Left lung (tissue), 10 donors: ENCODE results near the gene LY6G5C. TPM values are rescaled to one million over a fixed set of nuclear protein-coding genes. Genes with fewer than 3 reads are reported as not detected.

Experiments
- ATAC-seq: fragments of 200-7000 bp; cut with Tn5 transposase; one replicate; pipeline ENCODE4 v1.9.1; 2020; ENCODE audit warnings: moderate library complexity
- DNase-seq, 4 donors: peaks; one replicate each; pipeline ENCODE4 v3.0.0-alpha.2; 2013 to 2020
- H3K27ac ChIP-seq, 2 donors: fragments of 200-600 bp; sonication (generic) in 1 of 2; one replicate each; pipeline versions ENCODE4 v1.5.0 to v1.8.0; 2020 to 2021
- H3K27me3 ChIP-seq, 2 donors: fragments of 200-600 bp; sonication (generic) in 1 of 2; one replicate each; pipeline versions ENCODE4 v1.5.0 to v1.8.0; 2020 to 2021
- H3K36me3 ChIP-seq, 2 donors: fragments of 200-600 bp; sonication (generic) in 1 of 2; one replicate each; pipeline versions ENCODE4 v1.5.0 to v1.8.0; 2020 to 2021
- H3K4me1 ChIP-seq, 2 donors: fragments of 200-600 bp; one replicate each; pipeline ENCODE4 v1.8.0; 2021
- H3K4me3 ChIP-seq, 2 donors: fragments of 200-600 bp; sonication (generic) in 1 of 2; one replicate each; pipeline versions ENCODE4 v1.5.0 to v1.8.0; 2020 to 2021; ENCODE audit warnings: mild to moderate bottlenecking in 1 of 2
- H3K9me3 ChIP-seq, 2 donors: fragments of 200-600 bp; sonication (generic) in 1 of 2; one replicate each; pipeline versions ENCODE4 v1.5.0 to v1.8.0; 2020 to 2021
- intact Hi-C, 2 donors: fragments of 100-400 bp; cut with DNase I; formaldehyde crosslinking; loops; one replicate each; pipeline versions ENCODE4 v1.11.2 to v1.14.2; 2022
- polyA plus RNA-seq, 6 donors: library from polyadenylated mRNA; unstranded; fragments of 120-200 nt; gene quantifications; one replicate each; pipeline ENCODE4 v1.2.1, GENCODE V29; 2013; ENCODE audit not compliant: insufficient read length in 6 of 6
- total RNA-seq, 2 donors: library from RNA; stranded (reverse); fragmentation: NEBNext Ultra II Directional; extraction: Animal tissue kit (Norgen Biotek cat#: 25700); gene quantifications; one replicate each; pipeline ENCODE4 v1.2.1, GENCODE V29; 2021
- TF ChIP-seq, protein P1 (sequence below), 2 donors: fragments of 200-600 bp; sonication (generic) in 1 of 2; IDR thresholded peaks; one replicate each; pipeline versions ENCODE4 v1.5.0 to v1.8.0; 2021; ENCODE audit warnings: antibody characterized with exemption in 2 of 2
- donor health status: DM: no; HTN: yes; CAD: no.
- donor health status: DM: no; HTN: no; CAD: no.

LY6G5C gene
- total and polyA plus RNA-seq, 8 donors: 2.9 to 6.3 (median 3.7) TPM

DNA sequence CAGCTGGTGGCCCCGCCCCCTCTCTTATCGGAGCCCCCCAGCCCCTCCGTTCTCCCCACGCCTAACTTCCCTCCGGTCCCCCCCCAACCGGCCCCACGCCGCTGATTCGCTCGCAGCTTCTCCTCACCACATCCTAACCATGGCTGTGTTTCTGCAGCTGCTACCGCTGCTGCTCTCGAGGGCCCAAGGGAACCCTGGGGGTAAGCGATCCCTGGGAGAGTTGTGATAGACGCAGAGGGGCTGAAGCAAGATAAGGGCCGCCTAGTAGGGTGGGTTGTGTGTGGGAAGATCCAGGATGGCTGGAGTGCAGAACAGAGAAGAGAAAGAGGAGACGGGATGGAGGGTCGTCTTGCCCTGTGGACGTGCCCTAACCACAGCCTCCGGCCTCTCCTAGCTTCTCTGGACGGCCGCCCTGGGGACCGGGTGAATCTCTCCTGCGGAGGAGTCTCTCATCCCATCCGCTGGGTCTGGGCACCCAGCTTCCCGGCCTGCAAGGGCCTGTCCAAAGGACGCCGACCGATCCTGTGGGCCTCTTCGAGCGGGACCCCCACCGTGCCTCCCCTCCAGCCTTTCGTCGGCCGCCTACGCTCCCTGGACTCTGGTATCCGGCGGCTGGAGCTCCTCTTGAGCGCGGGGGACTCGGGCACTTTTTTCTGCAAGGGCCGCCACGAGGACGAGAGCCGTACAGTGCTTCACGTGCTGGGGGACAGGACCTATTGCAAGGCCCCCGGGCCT is 42.5 kb upstream of the LY6G5C start, which contains the start of gene MPIG6B:
Gene MPIG6B, plus strand, starts transcription at position 129 of the 735 bp plus-strand sequence. Its CDS starts 11 bp downstream, at position 140.
- Histone ChIP-seq H3K4me1 (peaks cover 17 to 31% of the 10 kb centered on the region in 2 donors), H3K27ac (no peak within 1 kb of the TSS), H3K9me3 (no peaks in the 10 kb centered on the region), H3K4me3 (no peak within 1 kb of the TSS), H3K27me3 (no peaks in the 10 kb centered on the region), H3K36me3 (peaks cover 0 to 28% of the 10 kb centered on the region in 2 donors)
- intact Hi-C loops: no loop called here
- TF ChIP-seq, protein P1, sequence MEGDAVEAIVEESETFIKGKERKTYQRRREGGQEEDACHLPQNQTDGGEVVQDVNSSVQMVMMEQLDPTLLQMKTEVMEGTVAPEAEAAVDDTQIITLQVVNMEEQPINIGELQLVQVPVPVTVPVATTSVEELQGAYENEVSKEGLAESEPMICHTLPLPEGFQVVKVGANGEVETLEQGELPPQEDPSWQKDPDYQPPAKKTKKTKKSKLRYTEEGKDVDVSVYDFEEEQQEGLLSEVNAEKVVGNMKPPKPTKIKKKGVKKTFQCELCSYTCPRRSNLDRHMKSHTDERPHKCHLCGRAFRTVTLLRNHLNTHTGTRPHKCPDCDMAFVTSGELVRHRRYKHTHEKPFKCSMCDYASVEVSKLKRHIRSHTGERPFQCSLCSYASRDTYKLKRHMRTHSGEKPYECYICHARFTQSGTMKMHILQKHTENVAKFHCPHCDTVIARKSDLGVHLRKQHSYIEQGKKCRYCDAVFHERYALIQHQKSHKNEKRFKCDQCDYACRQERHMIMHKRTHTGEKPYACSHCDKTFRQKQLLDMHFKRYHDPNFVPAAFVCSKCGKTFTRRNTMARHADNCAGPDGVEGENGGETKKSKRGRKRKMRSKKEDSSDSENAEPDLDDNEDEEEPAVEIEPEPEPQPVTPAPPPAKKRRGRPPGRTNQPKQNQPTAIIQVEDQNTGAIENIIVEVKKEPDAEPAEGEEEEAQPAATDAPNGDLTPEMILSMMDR (IDR thresholded peaks at IDR 0.05): no peak
- no peak for ATAC-seq
- no peak for DNase-seq

DNA sequence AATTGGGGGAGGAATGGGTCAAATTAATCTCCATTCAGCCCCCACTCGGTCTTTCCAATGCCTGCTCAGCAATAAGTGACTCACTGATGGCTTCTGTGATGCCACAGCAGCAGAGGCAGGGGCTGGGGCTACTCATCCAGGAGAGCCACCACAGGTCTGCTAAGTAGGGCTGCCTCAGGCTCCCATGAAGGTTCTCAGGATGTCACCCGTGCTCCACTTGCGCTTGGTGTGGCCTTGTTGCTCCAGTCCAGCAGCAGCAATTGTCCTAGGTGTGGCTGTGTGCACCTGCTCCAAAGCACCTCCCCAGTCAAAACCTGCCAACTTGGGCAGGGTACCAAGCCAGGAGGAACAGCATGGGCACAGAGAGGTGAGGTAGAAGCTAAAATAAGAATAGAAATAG is 41.3 kb upstream of the LY6G5C start:
- Histone ChIP-seq H3K27ac (no peak overlapping the region), H3K4me3 (no peak overlapping the region), H3K9me3 (no peaks in the 10 kb centered on the region), H3K4me1 (peaks cover 11 to 18% of the 10 kb centered on the region in 2 donors), H3K27me3 (no peaks in the 10 kb centered on the region), H3K36me3 (peaks cover 0 to 24% of the 10 kb centered on the region in 2 donors)
- ATAC-seq: no peak
- intact Hi-C loops: no loop called here
- DNase-seq: no peak
- TF ChIP-seq, protein P1 (IDR thresholded peaks at IDR 0.05): no peak

DNA sequence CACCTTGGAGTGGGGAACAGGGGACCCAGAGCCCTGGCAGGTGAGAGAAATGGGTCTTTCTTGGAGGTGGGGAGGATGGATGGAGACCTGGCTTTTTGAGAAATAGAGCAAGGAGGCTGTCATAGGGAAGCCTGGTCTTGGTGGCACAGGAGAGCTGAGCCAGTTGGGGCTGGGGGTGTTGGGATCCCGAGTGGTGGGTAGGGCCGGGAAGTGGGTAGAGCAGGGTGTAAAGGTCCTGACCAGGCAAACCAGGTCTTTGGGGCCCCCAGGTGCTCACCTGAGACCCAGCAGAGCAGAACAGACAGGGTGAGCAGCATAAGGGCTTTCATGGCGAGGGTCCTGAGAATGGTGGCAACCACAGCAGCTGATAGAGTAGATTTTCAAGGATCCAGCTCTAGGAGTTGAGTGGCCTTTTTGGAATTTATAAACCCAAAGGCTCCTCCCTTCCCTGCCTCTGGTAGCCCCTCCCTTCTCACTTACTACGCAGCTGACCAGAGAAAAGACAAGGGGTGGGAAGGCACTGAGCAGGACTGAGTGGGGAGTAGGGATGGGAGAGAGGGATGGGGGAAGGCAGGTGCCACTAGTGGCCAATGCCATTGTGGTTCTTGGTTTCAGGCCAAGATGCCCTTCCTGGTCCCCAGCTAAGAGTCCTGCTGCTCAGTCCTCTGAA is 40.6 kb upstream of the LY6G5C start, which contains the start of gene LY6G6C:
Gene LY6G6C, minus strand, starts transcription at position 396 of the 670 bp plus-strand sequence. Its CDS starts 67 bp downstream, at position 329.
- intact Hi-C loops: no loop called here
- no peak within 1 kb of the TSS for H3K4me3 ChIP-seq
- no peaks in the 10 kb centered on the region for H3K27me3 ChIP-seq
- TF ChIP-seq, protein P1 (IDR thresholded peaks at IDR 0.05): no peak
- H3K36me3 ChIP-seq: peaks cover 0 to 18% of the 10 kb centered on the region in 2 donors
- ATAC-seq (no peak), DNase-seq (no peak)
- no peak within 1 kb of the TSS for H3K27ac ChIP-seq
- H3K4me1 ChIP-seq: peaks cover 5 to 12% of the 10 kb centered on the region in 2 donors
- H3K9me3 ChIP-seq: no peaks in the 10 kb centered on the region

DNA sequence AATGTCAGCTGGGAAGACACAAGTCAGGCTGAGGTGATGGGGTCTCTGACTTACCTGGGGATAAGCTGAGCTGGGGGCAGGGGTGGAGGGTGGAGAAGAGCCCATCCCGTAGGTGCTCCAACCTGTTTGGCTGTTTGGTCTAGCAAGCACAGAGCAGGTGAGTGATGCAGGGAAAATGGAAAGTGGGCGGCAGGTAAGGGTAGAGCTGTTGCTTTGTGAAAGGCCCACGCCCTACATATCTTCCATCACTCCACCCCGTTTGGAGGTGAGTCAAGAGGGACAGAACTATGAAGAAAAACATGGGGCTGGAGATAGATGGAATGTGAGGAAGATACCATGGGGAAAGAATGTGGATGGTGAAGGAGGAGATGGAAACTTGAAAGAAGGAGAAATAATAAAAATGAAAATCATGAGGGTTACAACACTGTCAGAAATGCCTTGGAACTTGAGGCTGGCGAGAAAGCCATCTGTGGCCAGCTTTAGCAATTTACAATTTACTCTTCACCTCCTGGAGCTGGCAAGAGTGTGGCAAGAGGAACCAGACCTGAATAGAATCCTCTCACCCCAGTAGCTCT is 39.4 kb upstream of the LY6G5C start:
- Histone ChIP-seq H3K4me1 (no peaks in the 10 kb centered on the region), H3K27ac (no peak overlapping the region), H3K27me3 (no peaks in the 10 kb centered on the region), H3K4me3 (no peak overlapping the region), H3K9me3 (no peaks in the 10 kb centered on the region), H3K36me3 (peaks cover 0 to 6% of the 10 kb centered on the region in 2 donors)
- no peak for ATAC-seq
- intact Hi-C loops: no loop called here
- DNase-seq: no peak
- TF ChIP-seq, protein P1 (IDR thresholded peaks at IDR 0.05): no peak

DNA sequence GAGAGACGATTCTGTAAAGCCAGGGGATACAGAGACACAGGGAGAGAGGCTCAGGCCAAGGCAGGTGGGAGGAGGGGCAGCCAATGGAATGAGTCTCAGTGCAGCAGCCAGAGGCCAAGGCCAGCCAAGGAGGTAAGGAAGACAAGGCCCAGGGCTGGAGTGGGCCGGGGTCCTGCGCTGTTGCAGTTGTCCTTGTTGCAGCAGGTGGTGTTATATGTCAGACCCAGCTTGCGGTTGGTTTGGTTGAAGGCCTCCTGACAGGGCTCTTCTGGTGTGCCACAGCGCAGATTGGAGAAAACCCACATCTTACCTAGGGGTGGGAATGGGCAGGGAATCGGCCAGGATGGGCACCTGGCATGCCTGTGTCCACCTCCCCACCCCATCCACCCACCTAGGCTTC is 38.1 kb upstream of the LY6G5C start:
- no peaks in the 10 kb centered on the region for H3K9me3 ChIP-seq
- no peak overlapping the region for H3K4me3 ChIP-seq
- intact Hi-C loops: no loop called here
- TF ChIP-seq, protein P1 (IDR thresholded peaks at IDR 0.05): no peak
- peak overlapping the region in 1 of 2 donors; percentile 33 for H3K27ac ChIP-seq
- no peak for ATAC-seq
- H3K4me1 ChIP-seq: no peaks in the 10 kb centered on the region
- no peak for DNase-seq
- no peaks in the 10 kb centered on the region for H3K36me3 ChIP-seq
- no peaks in the 10 kb centered on the region for H3K27me3 ChIP-seq
